Keratinocyte (primary cell): ENCODE results near the gene RNF5.

Experiments used
- EZH2 ChIP-seq: IDR thresholded peaks from one replicate; pipeline ENCODE4 v1.6.1; 2012; ENCODE audit warnings: inconsistent platforms, mild to moderate bottlenecking, low read length, moderate library complexity
- TF ChIP-seq, protein P1 (sequence below), 3 experiments: IDR thresholded peaks in 1 of 3; conservative IDR thresholded peaks in 1 of 3; optimal IDR thresholded peaks in 1 of 3; 2 replicates in 2 of 3; 3 replicates in 1 of 3; pipeline versions ENCODE3 to v1.5.1; 2011; ENCODE audit warnings: low read length in 3 of 3, mild to moderate bottlenecking in 3 of 3, moderate library complexity in 2 of 3, control low read depth in 1 of 3, inconsistent platforms in 1 of 3; ENCODE audit not compliant: insufficient read depth in 2 of 3; ENCODE audit errors: extremely low read depth in 1 of 3

DNA sequence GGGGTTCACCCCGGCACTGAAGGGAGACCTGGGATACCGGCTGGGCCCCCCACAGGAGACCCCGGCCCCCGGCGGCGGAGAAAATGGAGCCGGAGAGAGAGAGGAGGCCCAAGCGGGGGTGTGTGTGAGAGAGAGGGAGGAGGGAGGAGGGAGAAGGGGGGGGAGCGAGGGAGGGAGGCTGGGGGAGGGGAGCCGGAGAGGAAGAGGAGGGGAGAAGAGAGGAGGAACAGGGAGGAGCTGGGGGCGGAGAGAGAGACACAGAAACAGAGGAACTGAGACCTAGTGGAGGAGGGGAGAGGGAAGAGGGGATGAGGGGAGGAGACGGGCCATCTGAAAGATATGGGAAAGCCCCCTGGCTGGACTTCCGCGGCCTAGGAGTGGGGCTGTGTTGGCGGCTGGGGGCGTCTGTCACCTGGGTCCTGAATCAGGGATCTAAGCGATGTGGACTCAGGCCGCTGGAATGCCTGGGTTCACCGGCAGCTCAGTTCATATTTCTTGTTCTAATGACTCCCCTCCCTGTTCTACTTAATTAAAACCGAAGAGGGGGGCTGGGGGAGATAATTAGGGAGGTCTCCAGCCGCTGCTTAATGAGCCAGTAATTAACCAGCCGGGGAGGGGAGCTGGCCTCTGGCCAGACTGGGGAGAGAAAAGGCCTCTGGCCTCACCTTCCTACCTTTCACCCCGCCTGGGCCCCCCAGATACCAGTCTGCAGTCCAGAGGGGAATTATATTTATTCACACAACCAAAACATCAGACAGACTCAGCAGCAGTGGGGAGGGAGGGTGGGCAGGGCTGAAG is 12.0 kb downstream of the RNF5 start, which contains the start of gene PBX2:
- TF ChIP-seq, protein P1, sequence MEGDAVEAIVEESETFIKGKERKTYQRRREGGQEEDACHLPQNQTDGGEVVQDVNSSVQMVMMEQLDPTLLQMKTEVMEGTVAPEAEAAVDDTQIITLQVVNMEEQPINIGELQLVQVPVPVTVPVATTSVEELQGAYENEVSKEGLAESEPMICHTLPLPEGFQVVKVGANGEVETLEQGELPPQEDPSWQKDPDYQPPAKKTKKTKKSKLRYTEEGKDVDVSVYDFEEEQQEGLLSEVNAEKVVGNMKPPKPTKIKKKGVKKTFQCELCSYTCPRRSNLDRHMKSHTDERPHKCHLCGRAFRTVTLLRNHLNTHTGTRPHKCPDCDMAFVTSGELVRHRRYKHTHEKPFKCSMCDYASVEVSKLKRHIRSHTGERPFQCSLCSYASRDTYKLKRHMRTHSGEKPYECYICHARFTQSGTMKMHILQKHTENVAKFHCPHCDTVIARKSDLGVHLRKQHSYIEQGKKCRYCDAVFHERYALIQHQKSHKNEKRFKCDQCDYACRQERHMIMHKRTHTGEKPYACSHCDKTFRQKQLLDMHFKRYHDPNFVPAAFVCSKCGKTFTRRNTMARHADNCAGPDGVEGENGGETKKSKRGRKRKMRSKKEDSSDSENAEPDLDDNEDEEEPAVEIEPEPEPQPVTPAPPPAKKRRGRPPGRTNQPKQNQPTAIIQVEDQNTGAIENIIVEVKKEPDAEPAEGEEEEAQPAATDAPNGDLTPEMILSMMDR (optimal IDR thresholded peaks at IDR 0.05 in 1 of 3, IDR thresholded peaks at IDR 0.05 in 1 of 3, conservative IDR thresholded peaks at IDR 0.05 in 1 of 3; ENCODE audit: extremely low read depth in 1 of 3, insufficient read depth in 2 of 3, low read length in 3 of 3), result no peak
- TF ChIP-seq EZH2, result no peak
